Mammary epithelial cell (primary cell): ENCODE measurements around the gene TNFRSF6B.

Source experiments
- EZH2 ChIP-seq: IDR thresholded peaks from 2 replicates; pipeline ENCODE4 v1.6.1; 2012; ENCODE audit warnings: low read length, inconsistent platforms, borderline replicate concordance
- TF ChIP-seq, protein P1 (sequence below), 2 donors: IDR thresholded peaks in 1 of 2; conservative IDR thresholded peaks in 1 of 2; 2 replicates each; pipeline ENCODE4 v1.5.1; 2011 to 2012; ENCODE audit warnings: inconsistent platforms in 2 of 2, low read length in 2 of 2, mild to moderate bottlenecking in 2 of 2, control low read depth in 1 of 2, low read depth in 1 of 2; ENCODE audit not compliant: insufficient read depth in 1 of 2; ENCODE audit errors: extremely low read depth in 1 of 2

DNA sequence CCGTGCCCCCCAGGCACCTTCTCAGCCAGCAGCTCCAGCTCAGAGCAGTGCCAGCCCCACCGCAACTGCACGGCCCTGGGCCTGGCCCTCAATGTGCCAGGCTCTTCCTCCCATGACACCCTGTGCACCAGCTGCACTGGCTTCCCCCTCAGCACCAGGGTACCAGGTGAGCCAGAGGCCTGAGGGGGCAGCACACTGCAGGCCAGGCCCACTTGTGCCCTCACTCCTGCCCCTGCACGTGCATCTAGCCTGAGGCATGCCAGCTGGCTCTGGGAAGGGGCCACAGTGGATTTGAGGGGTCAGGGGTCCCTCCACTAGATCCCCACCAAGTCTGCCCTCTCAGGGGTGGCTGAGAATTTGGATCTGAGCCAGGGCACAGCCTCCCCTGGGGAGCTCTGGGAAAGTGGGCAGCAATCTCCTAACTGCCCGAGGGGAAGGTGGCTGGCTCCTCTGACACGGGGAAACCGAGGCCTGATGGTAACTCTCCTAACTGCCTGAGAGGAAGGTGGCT, 960 bp downstream of the TNFRSF6B start:
- TF ChIP-seq, protein P1, sequence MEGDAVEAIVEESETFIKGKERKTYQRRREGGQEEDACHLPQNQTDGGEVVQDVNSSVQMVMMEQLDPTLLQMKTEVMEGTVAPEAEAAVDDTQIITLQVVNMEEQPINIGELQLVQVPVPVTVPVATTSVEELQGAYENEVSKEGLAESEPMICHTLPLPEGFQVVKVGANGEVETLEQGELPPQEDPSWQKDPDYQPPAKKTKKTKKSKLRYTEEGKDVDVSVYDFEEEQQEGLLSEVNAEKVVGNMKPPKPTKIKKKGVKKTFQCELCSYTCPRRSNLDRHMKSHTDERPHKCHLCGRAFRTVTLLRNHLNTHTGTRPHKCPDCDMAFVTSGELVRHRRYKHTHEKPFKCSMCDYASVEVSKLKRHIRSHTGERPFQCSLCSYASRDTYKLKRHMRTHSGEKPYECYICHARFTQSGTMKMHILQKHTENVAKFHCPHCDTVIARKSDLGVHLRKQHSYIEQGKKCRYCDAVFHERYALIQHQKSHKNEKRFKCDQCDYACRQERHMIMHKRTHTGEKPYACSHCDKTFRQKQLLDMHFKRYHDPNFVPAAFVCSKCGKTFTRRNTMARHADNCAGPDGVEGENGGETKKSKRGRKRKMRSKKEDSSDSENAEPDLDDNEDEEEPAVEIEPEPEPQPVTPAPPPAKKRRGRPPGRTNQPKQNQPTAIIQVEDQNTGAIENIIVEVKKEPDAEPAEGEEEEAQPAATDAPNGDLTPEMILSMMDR (conservative IDR thresholded peaks at IDR 0.05 in 1 of 2, IDR thresholded peaks at IDR 0.05 in 1 of 2; ENCODE audit: extremely low read depth in 1 of 2, insufficient read depth in 1 of 2, low read depth in 1 of 2, low read length in 2 of 2): no peak
- no peak for TF ChIP-seq EZH2
